IPS-18c (cell line): ENCODE results near the gene ANO6.
"Not testable (repeated sequence)": the region's sequence is repeated elsewhere in the genome, so short reads cannot be mapped to it uniquely, and the experiment has no call there.

Experiments used
- H3K4me3 ChIP-seq: 2 replicates; pipeline ENCODE4 v1.7.0; 2013; ENCODE audit warnings: low read depth, mild to moderate bottlenecking, low read length, moderate library complexity; ENCODE audit not compliant: insufficient read depth
- H3K9me3 ChIP-seq: one replicate; pipeline ENCODE4 v1.6.1; 2013; ENCODE audit warnings: mild to moderate bottlenecking, low read length, moderate library complexity; ENCODE audit not compliant: control insufficient read depth, insufficient read depth

ANO6 gene

DNA sequence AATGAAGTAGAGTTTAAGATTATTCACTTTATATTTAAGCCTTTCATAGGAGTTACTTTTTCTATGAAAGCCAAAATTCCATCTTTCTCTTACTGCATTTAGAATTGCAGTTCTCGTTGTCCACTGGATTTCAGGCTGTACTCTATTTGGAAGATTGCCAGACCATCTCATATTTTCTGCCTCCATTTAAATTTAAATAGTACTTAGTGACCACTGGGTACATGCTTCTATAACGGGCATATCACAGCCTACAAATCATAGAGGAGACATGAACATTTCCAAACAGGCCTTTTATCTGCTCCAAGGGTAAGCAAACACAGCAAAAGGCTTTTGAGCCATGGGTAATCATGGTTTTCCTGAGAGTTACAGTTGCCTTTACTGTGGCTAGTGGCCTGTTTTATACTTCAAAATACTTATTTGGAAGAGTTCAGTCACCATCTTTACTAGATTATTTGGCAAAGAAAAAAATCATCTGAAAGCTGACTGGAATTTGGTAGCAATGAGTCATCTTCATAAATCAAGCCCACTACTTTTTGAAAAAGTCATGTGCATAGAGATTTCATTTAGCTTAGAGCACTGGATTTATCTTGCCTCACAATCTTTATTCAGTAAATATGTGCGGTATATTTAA lies 15.7 kb downstream of the ANO6 start:
- Histone ChIP-seq H3K4me3 (no peak overlapping the region), H3K9me3 (no peaks in the 10 kb centered on the region)

DNA sequence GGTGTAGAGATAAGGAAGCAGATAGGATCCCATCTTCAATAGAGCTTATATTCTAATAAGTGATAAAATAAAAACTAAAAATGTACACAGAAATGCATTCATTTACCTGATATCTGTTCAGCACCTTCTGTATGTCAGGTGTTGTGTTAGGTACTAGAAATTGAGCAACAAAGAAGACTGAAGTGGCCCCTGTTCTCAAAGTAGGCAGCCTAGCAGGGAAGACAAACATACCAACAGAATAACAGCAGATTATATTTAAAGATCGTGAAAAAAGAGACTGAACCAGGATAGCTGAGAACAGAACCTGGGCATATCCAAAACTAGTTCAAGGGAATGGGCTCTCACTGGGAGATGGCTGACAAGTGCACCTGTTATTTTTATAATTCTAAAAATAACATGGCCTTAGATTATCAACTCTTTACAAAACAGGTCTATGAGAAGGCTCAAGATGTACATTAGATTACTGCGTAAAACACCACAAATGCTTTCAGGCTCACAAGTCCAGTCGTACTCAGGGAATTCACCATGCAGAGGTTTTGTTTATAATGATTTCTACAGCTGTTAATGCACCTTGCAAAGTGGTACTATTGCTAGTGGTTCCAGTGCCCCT lies 16.4 kb downstream of the ANO6 start:
- Histone ChIP-seq H3K4me3 (no peak overlapping the region), H3K9me3 (no peaks in the 10 kb centered on the region)

DNA sequence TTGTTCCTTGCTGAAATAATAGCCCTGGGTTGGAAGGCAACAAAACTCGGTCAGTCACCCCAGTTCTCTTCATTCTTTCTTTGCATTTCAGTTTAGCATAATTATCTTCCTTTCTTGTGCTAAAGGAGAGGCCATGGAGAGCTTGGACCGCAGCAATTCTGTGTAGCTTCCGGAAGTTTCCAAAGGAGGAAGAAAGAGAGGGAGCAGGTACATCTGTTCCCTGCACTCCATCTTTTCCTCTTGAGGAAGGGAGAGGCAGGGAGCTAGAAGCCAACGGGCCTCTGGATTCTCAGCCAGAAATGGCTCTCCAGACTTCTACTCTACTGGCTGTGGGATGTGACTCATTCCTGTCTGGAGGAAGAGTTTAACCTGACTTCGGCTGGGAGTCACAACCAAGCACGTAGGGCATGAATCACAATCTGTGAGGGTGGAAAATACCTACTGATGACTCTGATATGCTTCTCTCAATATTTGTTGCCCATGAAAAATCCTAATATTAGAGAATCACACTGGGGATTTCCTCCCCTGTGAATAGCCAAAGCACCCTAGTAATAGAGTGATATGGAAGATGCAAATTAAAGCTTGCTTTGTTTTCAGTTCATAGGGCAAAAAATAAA lies 17.0 kb downstream of the ANO6 start:
- Histone ChIP-seq H3K4me3 (no peak overlapping the region), H3K9me3 (no peaks in the 10 kb centered on the region)

DNA sequence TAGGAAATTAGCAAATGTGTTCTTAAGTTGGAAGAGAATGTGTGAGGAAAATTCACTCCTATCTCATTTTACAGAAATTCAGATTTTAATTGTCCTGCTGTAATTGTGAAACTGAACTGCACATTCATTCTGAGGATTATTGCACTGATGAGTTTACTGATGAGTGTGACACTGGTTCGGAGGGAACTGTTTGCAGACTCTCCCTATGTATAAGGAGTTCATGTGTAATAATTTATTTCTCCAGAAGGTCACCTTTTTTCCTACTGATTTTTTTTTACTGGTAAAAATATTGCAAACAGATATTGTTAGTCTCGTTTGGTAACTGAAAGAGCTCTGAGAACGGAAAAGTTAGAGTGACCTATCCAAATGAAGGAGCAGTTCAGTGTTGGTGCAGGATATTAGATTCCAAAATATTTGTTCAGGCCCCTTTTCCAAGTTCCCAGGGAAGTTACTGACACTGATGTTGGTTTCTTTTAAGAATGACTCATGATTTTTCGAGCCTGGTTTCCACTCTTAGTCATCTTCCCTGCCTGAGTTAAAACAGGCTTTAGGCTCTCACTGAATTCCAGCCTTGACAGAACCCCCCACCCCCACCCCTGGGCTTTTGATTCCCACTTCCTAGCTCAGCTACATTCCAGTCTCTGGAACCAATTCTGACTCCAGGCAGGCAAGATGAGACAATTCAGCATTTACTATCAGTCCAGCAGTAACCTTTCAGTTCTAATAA lies 18.4 kb downstream of the ANO6 start:
- Histone ChIP-seq H3K4me3 (no peak overlapping the region), H3K9me3 (no peaks in the 10 kb centered on the region)

- no peaks in the 10 kb centered on the region for H3K9me3 ChIP-seq
- no peak overlapping the region for H3K4me3 ChIP-seq
Observed at GRCh38 chr12:45235087-45236025, 19.5 kb downstream of the ANO6 start.

GRCh38 chr12:45236383-45236782 lies 20.5 kb downstream of the ANO6 start:
- not testable (repeated sequence) for H3K4me3 ChIP-seq, H3K9me3 ChIP-seq

GRCh38 chr12:45242180-45242579 lies 26.3 kb downstream of the ANO6 start:
- Histone ChIP-seq H3K9me3 (no peaks in the 10 kb centered on the region), H3K4me3 (no peak overlapping the region)

DNA sequence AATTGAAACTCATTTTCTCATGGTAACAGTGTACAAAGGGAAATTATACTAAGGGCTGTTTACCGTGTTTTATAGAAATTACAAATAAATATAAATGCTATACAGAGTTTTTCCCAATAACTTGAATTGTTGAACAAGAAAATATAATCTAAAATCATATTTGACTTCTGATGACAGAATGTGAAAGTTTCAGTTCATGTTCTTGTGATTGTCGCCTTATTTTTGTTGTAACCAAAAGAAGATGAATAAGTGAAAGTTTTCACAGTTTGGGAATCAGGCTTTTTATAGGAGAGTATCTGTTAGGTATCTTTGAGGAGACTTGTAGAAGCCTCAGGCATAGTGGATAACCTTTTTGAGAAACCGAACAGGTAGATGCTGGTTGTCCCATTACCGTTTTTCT lies 28.1 kb downstream of the ANO6 start:
- no peak overlapping the region for H3K4me3 ChIP-seq
- no peaks in the 10 kb centered on the region for H3K9me3 ChIP-seq

DNA sequence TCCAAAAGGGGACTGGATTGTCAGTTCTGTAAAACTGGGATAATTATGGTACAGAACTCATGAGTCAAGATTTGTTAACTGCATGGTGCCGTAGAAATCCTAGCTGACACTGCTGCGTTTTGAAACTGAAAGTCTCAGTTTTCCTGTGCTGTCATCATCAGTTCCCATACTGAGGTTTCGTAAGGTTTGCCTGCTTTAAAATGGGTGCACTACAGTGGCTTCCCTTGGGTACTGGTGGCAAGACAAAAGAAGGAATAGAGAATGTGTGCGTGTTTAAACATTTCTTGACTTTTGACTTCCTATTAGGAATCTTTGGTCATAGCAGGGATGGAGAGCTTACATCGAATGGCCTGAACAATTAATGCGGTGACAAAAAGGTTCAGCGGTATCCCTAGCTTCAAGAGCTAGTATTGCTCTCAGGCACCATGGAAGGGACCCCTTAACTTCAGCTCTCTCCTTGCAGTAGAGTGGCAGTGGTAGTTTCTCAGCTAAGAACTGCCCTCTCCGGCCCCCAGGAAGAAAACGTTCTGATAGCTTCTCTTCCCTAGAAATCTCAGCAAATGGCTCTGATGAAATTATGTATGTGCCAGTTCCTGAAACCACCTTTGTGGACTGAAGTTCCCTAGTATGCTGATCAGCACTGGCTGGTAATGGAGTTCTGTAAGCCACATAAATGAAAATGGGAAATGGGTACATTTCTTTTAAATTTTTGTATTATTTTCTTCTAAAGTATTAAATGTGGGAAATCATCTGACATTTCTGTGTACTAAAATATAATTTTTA lies 28.9 kb downstream of the ANO6 start:
- no peak overlapping the region for H3K4me3 ChIP-seq
- no peaks in the 10 kb centered on the region for H3K9me3 ChIP-seq

DNA sequence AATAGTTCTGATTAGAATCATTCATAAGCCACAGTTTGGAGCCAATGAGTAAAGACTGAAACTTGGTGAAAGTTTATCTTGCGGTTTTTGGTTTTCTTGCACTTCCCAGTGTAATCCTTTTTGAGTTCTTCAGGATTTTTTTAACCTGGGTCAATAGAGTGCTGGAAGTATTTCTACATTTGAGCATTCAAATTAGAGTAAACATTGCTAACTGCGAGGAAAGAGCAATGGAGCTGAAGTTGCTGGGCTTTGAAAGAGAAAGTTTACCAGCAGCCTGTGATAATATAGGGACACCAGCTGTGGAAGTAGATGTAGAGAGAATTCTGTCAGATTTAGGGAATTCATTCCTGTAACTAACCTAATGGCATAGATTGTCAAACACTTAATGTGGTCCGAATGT lies 30.3 kb downstream of the ANO6 start:
- H3K4me3 ChIP-seq: no peak overlapping the region
- no peaks in the 10 kb centered on the region for H3K9me3 ChIP-seq

DNA sequence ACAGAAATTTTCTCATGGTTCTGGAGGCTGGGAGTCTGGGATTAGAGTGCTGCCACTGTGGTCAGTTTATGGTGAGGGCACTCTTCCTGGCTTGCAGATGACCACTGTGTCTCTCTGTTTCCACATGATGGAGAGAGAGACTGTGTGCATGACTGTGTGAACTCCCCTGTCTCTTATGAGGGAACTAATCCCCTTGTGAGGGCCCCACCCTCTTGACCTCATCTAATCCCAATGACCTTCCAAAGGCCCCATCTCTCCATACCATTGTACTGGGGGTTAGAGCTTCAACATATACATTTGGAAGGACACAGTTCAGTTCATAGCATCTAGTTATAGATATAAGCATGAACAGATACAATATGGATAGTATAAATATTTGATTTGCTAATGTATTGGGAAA lies 31.7 kb downstream of the ANO6 start:
- H3K9me3 ChIP-seq: no peaks in the 10 kb centered on the region
- no peak overlapping the region for H3K4me3 ChIP-seq

DNA sequence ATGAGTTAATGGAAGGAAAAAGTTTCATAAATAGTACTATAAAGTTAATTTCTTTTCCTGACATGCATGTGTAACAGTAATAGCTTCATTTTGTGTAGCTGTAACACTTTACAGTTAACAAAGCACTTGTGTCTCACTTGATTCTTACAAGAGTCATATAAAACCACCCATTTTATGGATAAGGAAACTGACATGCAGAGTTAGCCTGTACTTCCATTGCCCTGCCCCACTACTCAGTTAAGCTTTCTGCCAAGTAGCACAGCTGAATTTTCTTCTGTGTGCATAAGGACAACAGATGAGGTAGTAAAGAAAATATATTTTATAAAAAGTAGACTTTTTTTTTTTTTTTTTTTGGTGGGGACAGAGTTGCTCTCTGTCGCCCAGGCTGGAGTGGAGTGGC lies 32.2 kb downstream of the ANO6 start:
- Histone ChIP-seq H3K9me3 (no peaks in the 10 kb centered on the region), H3K4me3 (no peak overlapping the region)

DNA sequence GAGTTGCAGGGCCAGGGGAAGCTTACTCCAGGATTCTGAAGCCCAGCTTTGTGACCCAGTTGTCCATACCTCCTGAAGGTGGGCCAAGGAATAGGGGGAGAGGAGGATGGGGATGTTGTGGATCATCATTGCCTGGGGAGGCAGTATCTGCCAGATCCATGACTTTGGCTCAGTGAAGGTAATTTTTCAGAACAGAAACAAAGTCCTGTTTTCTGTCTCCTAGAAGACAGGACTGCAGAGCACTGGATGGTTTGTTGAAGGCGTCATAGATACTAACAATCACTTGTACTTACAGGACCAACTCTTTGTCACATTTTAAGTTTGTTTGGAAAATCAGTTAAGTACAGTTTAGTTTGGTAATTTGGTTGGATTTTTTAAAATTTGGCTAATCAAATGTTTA lies 38.4 kb downstream of the ANO6 start:
- no peak overlapping the region for H3K4me3 ChIP-seq
- H3K9me3 ChIP-seq: no peaks in the 10 kb centered on the region

GRCh38 chr12:45256721-45257120 lies 40.8 kb downstream of the ANO6 start:
- Histone ChIP-seq H3K4me3 (no peak overlapping the region), H3K9me3 (no peaks in the 10 kb centered on the region)

- H3K4me3 ChIP-seq: no peak overlapping the region
- no peaks in the 10 kb centered on the region for H3K9me3 ChIP-seq
Observed at GRCh38 chr12:45257185-45257930, 41.5 kb downstream of the ANO6 start.

- Histone ChIP-seq H3K9me3 (no peaks in the 10 kb centered on the region), H3K4me3 (no peak overlapping the region)
Observed at GRCh38 chr12:45259675-45260074, 43.8 kb downstream of the ANO6 start.
